ENCODE results near the gene HNRNPF. TPM values are rescaled to one million over a fixed set of nuclear protein-coding genes. Genes with fewer than 3 reads are reported as not detected.
A peak's percentile ranks its signal among the peaks of the same experiment; 100 is the strongest.

The HNRNPF gene
- total and polyA plus RNA-seq, 2 of the 8 experiments (the other 6 are each of a cell fraction or from before 2014, with no cell fraction given): 209 to 389 TPM

DNA sequence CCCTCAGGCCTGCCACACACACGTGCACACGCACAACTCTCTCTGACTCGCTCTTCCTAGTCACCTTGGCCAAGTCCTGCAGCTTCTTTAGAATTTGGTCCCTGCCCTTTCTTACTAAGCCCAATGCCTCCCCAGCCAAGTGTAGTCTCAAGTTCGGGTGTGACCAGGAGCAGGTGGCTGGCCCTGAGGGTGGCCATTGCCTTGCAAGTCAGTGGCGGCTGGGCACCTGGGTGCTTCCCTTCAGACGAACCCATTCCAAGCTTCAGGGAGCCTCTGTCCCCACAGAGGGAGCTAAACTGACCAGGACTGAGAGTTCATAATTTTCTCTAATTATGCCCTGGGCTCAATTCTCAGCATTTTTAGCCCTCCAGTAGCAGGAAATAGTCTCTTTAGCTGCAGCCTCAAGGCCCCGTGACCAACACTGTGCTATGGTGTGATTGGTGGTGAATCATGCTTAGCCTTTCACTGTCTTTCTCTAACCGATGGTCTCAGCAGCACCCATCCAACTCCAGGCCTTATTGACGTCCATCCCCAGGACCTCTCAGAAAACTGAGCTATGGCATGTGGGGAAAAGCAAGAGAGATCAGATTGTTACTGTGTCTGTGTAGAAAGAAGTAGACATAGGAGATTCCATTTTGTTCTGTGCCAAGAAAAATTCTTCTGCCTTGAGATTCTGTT lies 72.2 kb downstream of the HNRNPF start:
- WGBS, 2 experiments (ENCODE audit: extremely low coverage in 1 of 2, insufficient coverage in 1 of 2, insufficient read length in 1 of 2, insufficient replicate concordance in 2 of 2, low coverage in 1 of 2, low lambda C conversion rate in 2 of 2, missing lambda C conversion rate in 1 of 2): 85% methylated on average over 9 of the region's 9 CpGs; no CpG with 5 or more reads in 1 of the 2 experiments
- Histone ChIP-seq H3K9ac (replicated peaks in 1 of 4; ENCODE audit: extremely low read depth in 1 of 4, low read depth in 3 of 4, low read length in 3 of 4) (no peak overlapping the region), H3K27ac (ENCODE audit: low read depth, low read length) (no peak overlapping the region), H4K5ac (ENCODE audit: insufficient read length, low read depth, low read length) (peak overlapping the region; percentile 92), H4K20me1 (replicated peaks in 1 of 2; ENCODE audit: control insufficient read depth in 1 of 2, insufficient read depth in 2 of 2, low read length in 2 of 2) (no peaks in the 10 kb centered on the region), H3K4me2 (ENCODE audit: insufficient read depth in 1 of 2, low read depth in 2 of 2, low read length in 2 of 2) (no peak overlapping the region), H4K8ac (ENCODE audit: extremely low read depth, insufficient read depth, low read length) (no peak overlapping the region), H3K36me3 (ENCODE audit: control insufficient read depth in 2 of 4, insufficient read depth in 4 of 4, low read length in 3 of 4) (no peaks in the 10 kb centered on the region), H3K4ac (replicated peaks; ENCODE audit: insufficient read length, low read depth, low read length) (peak overlapping the region; percentile 97), H2BK120ac (replicated peaks; ENCODE audit: low read depth, low read length) (peak overlapping the region; percentile 99), H3K14ac (ENCODE audit: insufficient read length) (no peak overlapping the region), H3K18ac (ENCODE audit: extremely low read depth, low read length) (peak overlapping the region; percentile 90; the same call in 1 of the 2 replicates), H3K23ac (ENCODE audit: insufficient read length) (no peak overlapping the region), H3K9me3 (ENCODE audit: insufficient read depth in 2 of 2, low read depth in 1 of 2, low read length in 1 of 2) (no peaks in the 10 kb centered on the region), H3K4me1 (replicated peaks in 1 of 4; ENCODE audit: control insufficient read depth in 3 of 4, insufficient read depth in 4 of 4, low read length in 3 of 4) (peaks cover 4 to 11% (median 7%) of the 10 kb centered on the region in 4 experiments), H3K4me3 (ENCODE audit: extremely low read depth in 1 of 4, insufficient read depth in 2 of 4, low read depth in 3 of 4, low read length in 4 of 4) (no peak overlapping the region), H2BK5ac (ENCODE audit: low read depth, low read length) (peak overlapping the region; percentile 88; the same call in 1 of the 2 replicates), H2BK15ac (ENCODE audit: low read length) (peak overlapping the region; percentile 83; the same call in 1 of the 2 replicates), H4K91ac (replicated peaks; ENCODE audit: insufficient read length, low read length) (peak overlapping the region; percentile 88), H2AFZ (ENCODE audit: low read length) (no peak overlapping the region), H3K27me3 (replicated peaks in 1 of 4; ENCODE audit: control insufficient read depth in 3 of 4, extremely low read depth in 1 of 4, insufficient read depth in 3 of 4, low read length in 3 of 4) (no peaks in the 10 kb centered on the region), H3K56ac (replicated peaks; ENCODE audit: insufficient read length, low read depth, low read length) (no peak overlapping the region), H3K79me2 (ENCODE audit: control insufficient read depth in 1 of 2, insufficient read depth in 2 of 2, low read length in 2 of 2) (no peaks in the 10 kb centered on the region), H2BK20ac (ENCODE audit: low read length) (peak overlapping the region; percentile 68), H3K23me2 (ENCODE audit: low read depth, low read length) (no peaks in the 10 kb centered on the region), H2AK5ac (ENCODE audit: low read depth, low read length) (peak overlapping the region; percentile 43; the same call in 1 of the 2 replicates), H2BK12ac (ENCODE audit: low read depth, low read length) (peak overlapping the region; percentile 85; the same call in 1 of the 2 replicates), H3K79me1 (ENCODE audit: low read depth, low read length) (no peaks in the 10 kb centered on the region)
- DNase-seq (ENCODE audit: low read depth in 1 of 2, low spot score in 2 of 2) (no peak), FAIRE-seq (no peak)
- CTCF ChIA-PET (ENCODE audit: partially characterized antibody): interaction anchor here (0.6 to 2.7 kb wide), 4 partner anchors 16 to 127 kb away, joined by 3 to 10 read pairs (median 6); no protein-coding TSS in a partner anchor
- TF ChIP-seq BRCA1 (IDR thresholded peaks at IDR 0.05; ENCODE audit: low read depth, low read length) (no peak), RXRA (IDR thresholded peaks at IDR 0.05; ENCODE audit: insufficient read depth, low read depth, low read length) (no peak), CREB1 (IDR thresholded peaks at IDR 0.05) (no peak), JUN (IDR thresholded peaks at IDR 0.05; ENCODE audit: low read depth, low read length) (no peak), TBP (IDR thresholded peaks at IDR 0.05; ENCODE audit: low read depth, low read length) (no peak), TEAD4 (IDR thresholded peaks at IDR 0.05; ENCODE audit: low read depth, low read length) (no peak), RFX5 (IDR thresholded peaks at IDR 0.05; ENCODE audit: borderline replicate concordance, low read depth, low read length) (no peak)
- TF ChIP-seq, protein P1, sequence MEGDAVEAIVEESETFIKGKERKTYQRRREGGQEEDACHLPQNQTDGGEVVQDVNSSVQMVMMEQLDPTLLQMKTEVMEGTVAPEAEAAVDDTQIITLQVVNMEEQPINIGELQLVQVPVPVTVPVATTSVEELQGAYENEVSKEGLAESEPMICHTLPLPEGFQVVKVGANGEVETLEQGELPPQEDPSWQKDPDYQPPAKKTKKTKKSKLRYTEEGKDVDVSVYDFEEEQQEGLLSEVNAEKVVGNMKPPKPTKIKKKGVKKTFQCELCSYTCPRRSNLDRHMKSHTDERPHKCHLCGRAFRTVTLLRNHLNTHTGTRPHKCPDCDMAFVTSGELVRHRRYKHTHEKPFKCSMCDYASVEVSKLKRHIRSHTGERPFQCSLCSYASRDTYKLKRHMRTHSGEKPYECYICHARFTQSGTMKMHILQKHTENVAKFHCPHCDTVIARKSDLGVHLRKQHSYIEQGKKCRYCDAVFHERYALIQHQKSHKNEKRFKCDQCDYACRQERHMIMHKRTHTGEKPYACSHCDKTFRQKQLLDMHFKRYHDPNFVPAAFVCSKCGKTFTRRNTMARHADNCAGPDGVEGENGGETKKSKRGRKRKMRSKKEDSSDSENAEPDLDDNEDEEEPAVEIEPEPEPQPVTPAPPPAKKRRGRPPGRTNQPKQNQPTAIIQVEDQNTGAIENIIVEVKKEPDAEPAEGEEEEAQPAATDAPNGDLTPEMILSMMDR (IDR thresholded peaks at IDR 0.05; ENCODE audit: control extremely low read depth in 1 of 3, insufficient read depth in 1 of 3, low read depth in 1 of 3, low read length in 3 of 3): no peak
- TF ChIP-seq, protein P2, sequence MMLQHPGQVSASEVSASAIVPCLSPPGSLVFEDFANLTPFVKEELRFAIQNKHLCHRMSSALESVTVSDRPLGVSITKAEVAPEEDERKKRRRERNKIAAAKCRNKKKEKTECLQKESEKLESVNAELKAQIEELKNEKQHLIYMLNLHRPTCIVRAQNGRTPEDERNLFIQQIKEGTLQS (IDR thresholded peaks at IDR 0.05; ENCODE audit: insufficient read depth, low read depth, low read length): no peak
- POLR2A ChIA-PET (ENCODE audit: partially characterized antibody): interaction anchor here (0.6 kb wide), 1 partner anchor 108 kb away, joined by 3 read pairs; no protein-coding TSS in a partner anchor

Measured in H1 (cell line).